Renal cortex interstitium (tissue), 11 donors: ENCODE data around the gene IGSF8. TPM values are rescaled to one million over a fixed set of nuclear protein-coding genes. Genes with fewer than 3 reads are reported as not detected.

ENCODE experiments used
- DNase-seq, 11 donors: peaks; one replicate each; pipeline ENCODE4 v3.0.0-alpha.2; 2013; ENCODE audit warnings: low read depth in 9 of 11, low spot score in 4 of 11; ENCODE audit errors: extremely low read depth in 1 of 11
- polyA plus RNA-seq, 3 donors: library from polyadenylated mRNA; unstranded; fragments of 120-200 nt; gene quantifications; one replicate each; pipeline ENCODE4 v1.2.1, GENCODE V29; 2013; ENCODE audit not compliant: insufficient read length in 3 of 3

The IGSF8 gene
- polyA plus RNA-seq, 3 donors = 26.0 to 40.5 (median 37.1) TPM

- no peak for DNase-seq
Observed at GRCh38 chr1:160094806-160095205, 3.6 kb downstream of the IGSF8 start.

DNA sequence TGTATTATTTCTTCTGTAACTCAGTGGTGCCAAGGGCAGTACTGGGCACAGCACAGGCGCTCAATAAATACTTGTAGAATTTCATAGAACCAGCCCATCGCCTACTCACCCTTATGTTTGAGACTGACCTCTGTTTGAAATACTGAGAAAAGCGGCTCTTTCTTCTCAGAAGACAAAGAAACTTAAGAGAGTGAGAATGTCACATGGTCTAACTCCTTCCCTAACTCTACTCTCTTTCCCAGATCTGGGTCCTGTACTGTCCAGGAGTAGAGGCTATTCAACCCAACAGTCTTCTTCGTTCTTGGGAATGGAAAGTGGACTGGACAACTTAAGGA lies 4.2 kb downstream of the IGSF8 start:
- DNase-seq = no peak

DNA sequence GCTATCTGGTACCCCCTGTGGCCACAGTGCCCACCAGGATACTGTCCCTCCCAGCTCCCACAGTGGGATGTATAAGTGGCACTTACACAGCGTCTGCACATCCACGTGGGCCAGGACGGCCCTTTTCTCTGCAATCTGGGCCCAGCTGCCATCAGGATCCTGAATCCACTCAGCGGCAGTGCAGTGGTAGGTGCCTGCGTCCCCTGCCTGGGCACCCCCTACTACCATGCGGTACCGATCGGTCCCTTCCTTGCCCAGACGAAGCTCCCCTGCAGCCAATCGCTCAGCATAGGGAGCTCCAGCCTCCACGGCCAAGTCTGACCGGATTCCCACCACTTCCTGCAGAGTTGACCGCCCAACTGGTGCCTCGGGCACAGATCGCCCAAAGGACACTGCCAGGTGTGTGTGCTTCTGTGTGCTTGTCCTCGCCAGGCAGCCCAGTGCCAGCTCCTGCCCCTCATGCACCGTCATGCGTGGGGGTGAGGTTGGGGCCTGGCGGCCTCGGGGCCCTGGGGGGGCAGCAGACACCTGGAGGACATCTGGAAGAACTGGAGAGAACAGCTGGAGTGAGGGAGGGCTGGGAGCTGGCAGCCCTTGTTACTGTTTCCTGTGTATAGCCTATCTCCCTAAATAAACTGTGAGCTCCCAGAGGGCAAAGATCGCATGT lies 4.7 kb downstream of the IGSF8 start:
- no peak for DNase-seq

DNA sequence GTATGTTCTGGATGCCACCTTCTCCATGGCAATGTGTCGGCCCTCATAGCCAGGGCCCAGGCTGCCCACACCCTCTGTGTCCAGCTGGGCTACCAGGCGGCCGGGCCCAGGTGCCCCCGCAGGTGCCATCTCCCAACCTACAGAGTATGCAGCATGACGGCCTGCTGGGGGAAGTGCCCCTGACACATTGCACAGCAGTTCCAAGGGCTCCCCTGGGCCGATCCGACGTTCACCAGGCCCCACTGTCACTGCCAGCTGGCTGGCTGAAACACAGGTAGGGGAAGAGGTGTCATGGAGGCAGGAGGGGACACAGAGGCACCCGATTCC lies 5.4 kb downstream of the IGSF8 start:
- no peak for DNase-seq

DNA sequence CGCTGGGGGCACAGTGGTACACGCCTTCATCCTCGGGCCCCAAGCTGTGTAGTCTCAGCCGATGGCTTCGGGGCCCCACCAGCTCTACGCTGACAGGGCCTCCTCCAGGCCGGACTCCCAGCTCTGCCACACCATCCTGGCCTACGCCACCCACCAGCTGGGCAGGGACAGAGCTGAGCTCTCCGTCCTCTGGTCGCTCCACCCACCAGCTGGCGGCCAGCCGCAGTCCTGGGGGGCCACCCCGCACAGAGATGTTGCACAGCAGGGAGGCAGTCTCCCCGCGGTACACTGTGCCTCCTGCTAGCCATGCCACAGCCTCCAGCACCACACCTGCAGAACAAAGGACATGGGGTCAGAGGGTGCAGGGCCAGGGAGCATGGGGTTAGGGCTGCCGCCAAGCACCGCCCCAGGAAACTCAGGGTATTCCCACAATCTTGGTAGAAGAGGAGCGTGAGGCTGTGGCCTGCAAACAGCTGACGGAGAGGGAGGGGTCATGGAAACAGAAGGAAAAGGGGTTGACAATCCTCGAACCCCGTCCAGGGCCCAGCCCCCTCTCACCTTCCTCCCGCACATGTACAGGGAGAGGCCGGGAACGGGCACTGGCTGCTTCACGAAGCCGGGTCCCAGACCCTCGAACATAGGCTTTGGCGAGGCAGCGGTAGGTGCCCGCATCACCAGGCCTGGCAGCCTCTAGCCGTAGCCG lies 5.9 kb downstream of the IGSF8 start:
- no peak for DNase-seq

DNA sequence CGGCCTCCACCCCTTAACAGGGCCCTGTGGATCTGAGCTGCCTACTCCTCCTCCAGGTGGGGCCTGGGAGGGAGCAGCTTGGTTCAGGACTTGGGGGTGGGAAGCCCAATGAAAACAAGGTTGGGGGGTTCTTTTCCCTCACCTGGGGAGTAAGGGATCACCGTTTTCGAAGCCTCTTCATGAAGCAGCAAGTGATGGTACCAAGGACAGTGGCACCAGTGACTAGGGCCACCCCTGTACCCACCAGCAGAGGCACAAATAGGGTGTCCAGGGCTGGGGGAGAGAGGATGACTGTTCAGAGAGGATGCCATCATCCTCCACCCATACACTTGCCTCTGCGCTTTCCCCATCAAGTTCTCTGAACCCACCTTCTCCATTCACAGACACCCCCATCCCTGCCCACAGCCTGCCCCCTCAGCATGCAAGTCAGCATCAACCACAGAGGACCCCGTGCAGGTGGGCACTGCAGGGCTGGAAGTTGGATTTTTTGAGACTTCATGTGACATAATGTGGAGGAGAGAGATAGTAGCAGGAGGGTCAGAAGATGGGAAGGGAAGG lies 6.7 kb downstream of the IGSF8 start:
- DNase-seq = no peak

DNA sequence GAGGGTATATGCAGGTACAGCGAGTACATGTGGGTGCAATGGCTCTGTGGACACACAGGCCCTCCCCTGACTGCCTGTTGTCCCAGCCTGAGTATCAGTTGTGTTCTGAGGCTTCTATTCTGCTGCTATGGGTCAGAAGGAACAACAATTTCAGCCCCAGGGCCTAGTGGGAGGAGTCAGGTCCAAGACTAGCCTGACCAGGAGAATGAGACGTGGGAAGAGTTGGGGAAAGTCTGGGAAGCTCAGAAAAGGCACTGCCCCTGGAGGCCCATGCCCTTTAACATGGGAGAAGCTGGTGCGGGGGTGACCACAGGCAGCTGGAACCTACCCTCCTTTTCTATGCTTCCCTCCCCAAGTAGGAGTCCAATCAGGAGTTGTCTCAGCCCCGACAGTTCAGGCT lies 7.7 kb downstream of the IGSF8 start:
- no peak for DNase-seq

DNA sequence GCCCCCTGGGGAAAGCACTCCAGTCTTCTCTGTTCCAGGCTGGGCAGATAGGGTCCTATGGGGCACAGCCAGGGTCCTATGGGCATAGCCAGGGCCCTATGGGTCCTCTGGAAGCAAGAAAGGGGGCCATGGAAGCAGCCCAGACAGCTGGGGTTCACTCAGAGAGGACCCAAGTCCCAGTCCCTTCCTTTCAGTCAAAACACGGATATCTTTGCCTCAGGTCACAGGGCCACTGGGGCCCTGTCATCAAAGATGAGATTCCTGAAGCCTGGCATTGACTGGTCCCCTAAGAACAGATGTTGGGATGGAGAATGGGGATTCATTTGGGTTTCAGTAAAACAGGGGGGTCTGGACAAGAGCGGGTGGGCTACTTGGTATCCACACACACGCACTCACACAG lies 8.5 kb downstream of the IGSF8 start:
- DNase-seq = no peak

DNA sequence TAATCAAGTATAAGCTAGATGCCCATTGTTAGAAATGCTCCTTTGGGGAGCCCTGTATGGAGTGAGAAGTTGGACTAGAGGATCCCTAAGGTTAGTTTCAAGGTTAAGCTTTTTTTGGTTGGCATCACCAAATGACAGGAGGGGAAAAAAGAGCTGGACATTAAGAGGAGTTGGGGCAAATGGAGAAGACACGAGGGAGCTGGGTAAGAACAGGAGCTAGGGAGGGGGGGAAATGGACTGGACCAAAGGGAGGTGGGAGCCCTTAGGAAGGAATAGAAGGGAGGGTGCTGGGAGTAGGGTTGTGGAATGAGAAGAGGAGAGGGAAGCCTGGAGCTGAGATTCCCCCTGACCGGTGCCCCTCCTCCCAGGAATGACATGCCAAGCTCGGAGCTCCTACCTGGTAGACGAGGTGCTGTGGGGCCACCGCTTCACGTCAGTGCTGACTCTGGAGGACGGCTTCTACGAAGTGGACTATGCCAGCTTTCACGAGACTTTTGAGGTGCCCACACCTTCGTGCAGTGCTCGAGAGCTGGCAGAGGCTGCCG lies 11.2 kb downstream of the IGSF8 start:
- no peak for DNase-seq

DNA sequence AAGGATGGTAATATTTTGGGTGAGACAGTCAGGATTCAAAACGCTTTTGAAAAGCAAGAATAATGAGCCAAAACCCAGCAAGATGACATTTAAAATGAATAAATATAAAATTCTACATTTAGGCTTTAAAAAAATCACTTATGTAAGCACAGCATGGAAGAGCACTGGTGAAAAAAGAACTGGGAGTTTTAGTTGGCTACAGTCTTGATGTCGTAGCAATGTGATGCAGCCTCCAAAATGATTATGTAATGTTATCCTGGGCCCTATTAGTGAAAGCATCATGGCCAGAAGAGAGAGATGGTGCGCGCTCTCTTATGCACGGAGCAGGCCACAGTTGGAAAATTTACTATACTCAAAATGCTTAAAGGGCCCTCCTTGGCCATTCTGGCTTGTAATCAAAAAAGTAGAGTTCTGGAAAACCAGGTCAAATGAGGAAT lies 11.9 kb downstream of the IGSF8 start:
- DNase-seq = no peak

- peak in 2 of 11 donors; percentile 48 to 50 for DNase-seq
Observed at GRCh38 chr1:160085686-160086455, 12.5 kb downstream of the IGSF8 start.

DNA sequence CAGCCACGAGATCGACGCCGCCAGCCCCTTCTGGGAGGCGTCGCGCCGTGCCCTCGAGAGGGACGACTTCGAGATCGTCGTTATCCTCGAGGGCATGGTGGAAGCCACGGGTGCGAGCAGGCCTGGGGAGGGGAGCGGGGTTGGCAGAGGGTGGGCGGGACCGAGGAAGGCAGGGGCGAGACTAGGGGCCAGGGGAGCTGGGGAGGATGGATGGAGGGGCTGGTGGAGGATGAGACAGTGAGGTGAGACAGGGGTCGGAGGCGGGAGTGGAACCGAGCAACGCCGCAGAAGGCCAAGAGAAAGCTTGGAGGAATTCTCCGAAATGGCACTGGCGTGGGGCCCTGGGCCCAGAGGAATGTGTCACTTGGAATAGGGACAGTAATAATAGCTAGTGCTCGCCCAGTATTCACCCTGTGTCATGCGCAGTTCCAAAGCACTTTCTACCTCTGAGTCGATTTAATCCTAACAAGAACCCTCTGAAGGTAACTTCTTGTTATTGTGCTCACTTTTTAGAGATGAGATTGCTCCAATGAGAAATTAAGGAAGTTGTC lies 13.6 kb downstream of the IGSF8 start:
- DNase-seq = no peak

GRCh38 chr1:160083968-160084770 lies 14.2 kb downstream of the IGSF8 start:
- DNase-seq = peak in 4 of 11 donors; percentile 53 to 71 (median 62)

- no peak for DNase-seq
Observed at GRCh38 chr1:160082926-160083325, 15.5 kb downstream of the IGSF8 start.

- DNase-seq = no peak
Observed at GRCh38 chr1:160082487-160082886, 15.9 kb downstream of the IGSF8 start.

DNA sequence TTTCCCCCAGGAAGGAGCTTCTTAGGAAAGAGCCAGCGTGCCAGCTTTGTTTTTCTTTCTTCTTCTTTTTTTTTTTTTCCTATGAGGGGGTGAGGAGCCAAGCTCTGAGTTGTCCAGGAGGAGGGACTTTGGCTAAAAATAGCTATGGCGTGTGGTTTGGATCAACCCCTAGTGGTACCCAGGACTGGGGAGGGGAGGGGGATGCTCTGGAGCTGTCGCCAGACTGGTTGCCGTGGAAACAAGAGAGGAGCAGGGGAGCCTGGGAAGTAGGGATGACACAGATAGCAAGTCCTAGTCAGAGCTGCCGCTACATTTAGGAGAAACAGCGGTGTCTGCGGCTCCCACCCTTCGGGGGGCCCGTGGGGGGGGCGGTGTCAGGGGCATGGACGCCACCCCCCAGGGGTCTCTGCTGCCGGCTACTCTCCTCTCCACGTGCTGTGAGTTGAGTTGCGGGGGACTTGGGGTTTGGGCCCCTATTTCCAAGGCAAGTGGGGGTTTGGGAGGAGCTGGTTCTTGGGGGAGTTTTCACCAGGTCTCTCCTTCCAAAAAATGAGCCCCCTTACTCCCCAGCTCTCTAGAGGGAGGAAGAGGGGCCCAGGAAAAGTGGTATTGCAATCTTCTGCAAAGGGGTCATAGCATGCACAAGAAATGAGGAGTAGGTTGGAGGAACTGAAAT lies 17.0 kb downstream of the IGSF8 start, which contains the start of gene KCNJ9:
Gene KCNJ9 (plus strand): TSS at position 278 of the 676 bp plus-strand sequence. CDS start 2,493 bp downstream, outside the sequence.
- no peak for DNase-seq

DNA sequence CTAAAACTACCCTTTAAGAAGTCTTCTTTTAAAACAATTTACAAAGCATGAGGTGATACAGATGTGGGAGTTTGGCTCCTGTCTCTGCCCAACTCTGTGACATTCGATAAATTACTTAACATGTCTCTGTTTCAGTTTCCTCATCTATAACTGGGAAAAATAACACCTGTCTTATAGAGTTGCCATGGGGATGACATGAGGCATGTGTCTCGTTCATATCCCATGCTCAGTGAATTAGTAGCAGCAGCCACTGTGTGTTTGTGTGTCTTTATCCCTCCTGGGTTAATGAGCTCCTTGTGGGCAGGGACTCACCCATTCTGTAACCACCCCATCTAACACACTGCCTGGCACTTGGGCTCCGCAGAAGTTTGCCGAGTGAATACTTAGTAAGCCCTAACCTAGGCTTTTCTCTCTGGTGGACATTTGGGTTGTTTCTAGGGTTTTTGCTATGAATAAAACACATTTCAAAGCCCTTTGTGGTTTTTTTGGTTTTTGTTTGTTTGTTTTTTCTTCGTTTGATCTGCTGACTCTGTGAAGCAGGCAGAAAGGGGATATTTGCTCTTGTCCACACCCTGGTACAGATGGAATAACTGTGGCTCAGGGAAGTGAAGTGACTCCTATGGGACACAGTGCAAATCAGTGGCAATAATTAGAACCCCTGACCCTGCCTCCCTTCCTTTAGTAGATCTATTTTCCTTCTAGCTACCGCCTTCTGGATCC lies 17.9 kb downstream of the IGSF8 start:
- no peak for DNase-seq
